Tibial artery (tissue), 4 donors: ENCODE data around the gene C1orf210.

Experiments
- DNase-seq, 2 donors: peaks; one replicate each; pipeline ENCODE4 v3.0.0-alpha.2; 2019
- H3K27ac ChIP-seq, 2 donors: fragments of 200-600 bp; sonication (generic) in 1 of 2; 1 replicate in 1 of 2; 2 replicates in 1 of 2; pipeline ENCODE4 v1.5.1; 2018 to 2019; ENCODE audit warnings: mild to moderate bottlenecking in 1 of 2
- H3K27me3 ChIP-seq, 2 donors: fragments of 200-600 bp; sonication (generic) in 1 of 2; one replicate each; pipeline versions ENCODE4 v1.5.1 to v1.6.0; 2016 to 2019
- H3K36me3 ChIP-seq, 3 donors: fragments of 200-600 bp; sonication (generic) in 2 of 3; one replicate each; pipeline ENCODE4 v1.5.1; 2016 to 2019; ENCODE audit warnings: mild to moderate bottlenecking in 2 of 3
- H3K4me1 ChIP-seq, 4 donors: fragments of 200-600 bp; sonication (generic) in 2 of 4; 1 replicate in 3 of 4; 2 replicates in 1 of 4; pipeline ENCODE4 v1.5.1; 2016 to 2019
- H3K4me3 ChIP-seq, 2 donors: fragments of 200-600 bp; sonication (generic) in 1 of 2; 1 replicate in 1 of 2; 2 replicates in 1 of 2; pipeline ENCODE4 v1.5.1; 2018 to 2019; ENCODE audit warnings: mild to moderate bottlenecking in 2 of 2
- H3K9me3 ChIP-seq, 3 donors: fragments of 200-600 bp; sonication (generic) in 1 of 3; one replicate each; pipeline ENCODE4 v1.5.1; 2016 to 2019
- intact Hi-C: fragments of 100-400 bp; cut with DNase I; formaldehyde crosslinking; loops from one replicate; pipeline ENCODE4 v1.15.0; 2023; ENCODE audit warnings: low total_unique reads
- TF ChIP-seq, protein P1 (sequence below), 2 experiments: fragments of 200-600 bp in 1 of 2; fragments of 450-650 bp in 1 of 2; IDR thresholded peaks; one replicate each; pipeline ENCODE4 v1.5.1; 2017 to 2019; ENCODE audit warnings: antibody characterized with exemption in 2 of 2, mild to moderate bottlenecking in 1 of 2, moderate library complexity in 1 of 2

The C1orf210 gene

GRCh38 chr1:43302721-43303470, 17.5 kb upstream of the C1orf210 start:
- DNase-seq = no peak
- intact Hi-C loops = no loop called here
- Histone ChIP-seq H3K27me3 (no peaks in the 10 kb centered on the region), H3K27ac (no peak overlapping the region), H3K36me3 (no peaks in the 10 kb centered on the region), H3K4me1 (peaks cover 0 to 8% (median 0%) of the 10 kb centered on the region in 4 donors), H3K9me3 (no peaks in the 10 kb centered on the region), H3K4me3 (no peak overlapping the region)
- TF ChIP-seq, protein P1, sequence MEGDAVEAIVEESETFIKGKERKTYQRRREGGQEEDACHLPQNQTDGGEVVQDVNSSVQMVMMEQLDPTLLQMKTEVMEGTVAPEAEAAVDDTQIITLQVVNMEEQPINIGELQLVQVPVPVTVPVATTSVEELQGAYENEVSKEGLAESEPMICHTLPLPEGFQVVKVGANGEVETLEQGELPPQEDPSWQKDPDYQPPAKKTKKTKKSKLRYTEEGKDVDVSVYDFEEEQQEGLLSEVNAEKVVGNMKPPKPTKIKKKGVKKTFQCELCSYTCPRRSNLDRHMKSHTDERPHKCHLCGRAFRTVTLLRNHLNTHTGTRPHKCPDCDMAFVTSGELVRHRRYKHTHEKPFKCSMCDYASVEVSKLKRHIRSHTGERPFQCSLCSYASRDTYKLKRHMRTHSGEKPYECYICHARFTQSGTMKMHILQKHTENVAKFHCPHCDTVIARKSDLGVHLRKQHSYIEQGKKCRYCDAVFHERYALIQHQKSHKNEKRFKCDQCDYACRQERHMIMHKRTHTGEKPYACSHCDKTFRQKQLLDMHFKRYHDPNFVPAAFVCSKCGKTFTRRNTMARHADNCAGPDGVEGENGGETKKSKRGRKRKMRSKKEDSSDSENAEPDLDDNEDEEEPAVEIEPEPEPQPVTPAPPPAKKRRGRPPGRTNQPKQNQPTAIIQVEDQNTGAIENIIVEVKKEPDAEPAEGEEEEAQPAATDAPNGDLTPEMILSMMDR (IDR thresholded peaks at IDR 0.05) = no peak

DNA sequence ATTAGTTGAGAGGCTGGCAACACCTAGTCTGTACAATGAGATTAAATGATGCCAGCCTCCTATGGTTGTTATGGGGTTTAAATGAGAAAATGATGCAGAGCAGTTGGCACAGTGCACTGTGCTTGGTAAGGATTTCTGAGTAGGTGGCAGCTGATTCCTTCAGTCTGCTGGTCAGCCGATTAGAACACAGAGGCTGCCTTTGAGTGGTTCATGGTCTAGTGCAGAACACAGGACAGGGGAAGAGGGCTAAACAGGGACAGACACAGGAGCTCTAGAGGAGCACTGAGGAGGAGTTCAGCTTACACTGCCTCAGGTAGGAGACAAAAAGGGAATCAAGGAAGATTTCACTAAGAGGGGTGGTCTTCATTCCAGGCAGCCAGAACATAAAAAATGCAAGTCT, 16.8 kb upstream of the C1orf210 start:
- no peak overlapping the region for H3K27ac ChIP-seq
- no peaks in the 10 kb centered on the region for H3K27me3 ChIP-seq
- TF ChIP-seq, protein P1 (IDR thresholded peaks at IDR 0.05) = no peak
- DNase-seq = no peak
- intact Hi-C loops = no loop called here
- H3K4me3 ChIP-seq = peak overlapping the region in 1 of 2 donors; percentile 25
- peaks cover 0 to 8% (median 0%) of the 10 kb centered on the region in 4 donors for H3K4me1 ChIP-seq
- H3K9me3 ChIP-seq = no peaks in the 10 kb centered on the region
- H3K36me3 ChIP-seq = no peaks in the 10 kb centered on the region

DNA sequence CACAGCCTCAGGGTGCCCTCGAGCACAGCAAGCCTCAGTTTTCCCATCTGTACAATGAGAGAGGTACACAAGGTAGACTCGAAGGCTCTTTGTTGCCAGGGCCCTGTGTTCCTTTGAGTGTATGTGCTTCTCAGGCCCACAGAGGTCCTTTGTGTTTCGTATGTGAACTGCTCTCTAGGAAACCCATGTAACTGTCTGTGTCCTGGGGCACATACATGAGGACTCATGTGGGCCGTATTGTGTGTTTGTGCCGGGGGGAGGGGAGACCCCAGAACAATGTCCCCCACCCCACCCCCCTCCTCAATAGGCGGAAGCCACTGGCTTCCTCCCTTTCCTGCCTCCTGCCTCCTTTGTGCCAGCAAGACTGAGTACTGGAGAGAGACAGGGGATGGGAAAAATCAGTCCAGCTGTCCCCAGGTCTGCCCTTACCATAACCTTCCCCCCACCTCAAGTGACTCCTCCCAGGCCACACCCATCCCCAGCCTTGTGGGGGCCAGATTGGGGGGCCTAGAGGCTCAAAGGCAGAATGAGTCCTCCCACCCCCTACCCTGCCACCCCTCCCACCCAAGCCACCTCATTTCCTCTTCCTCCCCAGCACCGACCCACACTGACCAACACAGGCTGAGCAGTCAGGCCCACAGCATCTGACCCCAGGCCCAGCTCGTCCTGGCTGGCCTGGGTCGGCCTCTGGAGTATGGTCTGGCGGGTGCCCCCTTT, 15.2 kb upstream of the C1orf210 start, which contains the start of gene TIE1:
TSS of gene TIE1 (plus strand) at position 605 of the 717 bp plus-strand sequence. CDS start at position 695, 90 bp downstream.
- H3K4me3 ChIP-seq = peak within 1 kb of the TSS; percentile 18 to 25
- peaks cover 0 to 21% (median 6%) of the 10 kb centered on the region in 4 donors for H3K4me1 ChIP-seq
- no peak within 1 kb of the TSS for H3K27ac ChIP-seq
- H3K9me3 ChIP-seq = no peaks in the 10 kb centered on the region
- TF ChIP-seq, protein P1 (IDR thresholded peaks at IDR 0.05) = no peak
- no peak for DNase-seq
- H3K27me3 ChIP-seq = no peaks in the 10 kb centered on the region
- intact Hi-C loops = no loop called here
- no peaks in the 10 kb centered on the region for H3K36me3 ChIP-seq

- no peak for DNase-seq
- TF ChIP-seq, protein P1 (IDR thresholded peaks at IDR 0.05) = no peak
- no peaks in the 10 kb centered on the region for H3K27me3 ChIP-seq
- no peaks in the 10 kb centered on the region for H3K36me3 ChIP-seq
- no peak overlapping the region for H3K27ac ChIP-seq
- H3K9me3 ChIP-seq = no peaks in the 10 kb centered on the region
- H3K4me3 ChIP-seq = no peak overlapping the region
- intact Hi-C loops = no loop called here
- H3K4me1 ChIP-seq = peaks cover 0 to 26% (median 17%) of the 10 kb centered on the region in 4 donors
Observed at GRCh38 chr1:43299101-43299500, 13.7 kb upstream of the C1orf210 start.

GRCh38 chr1:43298055-43298454, 12.7 kb upstream of the C1orf210 start:
- no peaks in the 10 kb centered on the region for H3K9me3 ChIP-seq
- no peaks in the 10 kb centered on the region for H3K27me3 ChIP-seq
- intact Hi-C loops = no loop called here
- TF ChIP-seq, protein P1 (IDR thresholded peaks at IDR 0.05) = no peak
- no peak overlapping the region for H3K27ac ChIP-seq
- no peaks in the 10 kb centered on the region for H3K36me3 ChIP-seq
- H3K4me1 ChIP-seq = peaks cover 0 to 28% (median 17%) of the 10 kb centered on the region in 4 donors
- H3K4me3 ChIP-seq = no peak overlapping the region
- DNase-seq = no peak
